Islet of Langerhans (tissue), 1 donor: ENCODE results near the gene TTLL5.
"Not testable (repeated sequence)": the region's sequence is repeated elsewhere in the genome, so short reads cannot be mapped to it uniquely, and the experiment has no call there.

ENCODE experiments used
- FAIRE-seq: peaks from one replicate; lab custom pipeline; 2011; peaks lifted over from hg19 to GRCh38; lab: Jason Lieb, UNC

TTLL5 gene

DNA sequence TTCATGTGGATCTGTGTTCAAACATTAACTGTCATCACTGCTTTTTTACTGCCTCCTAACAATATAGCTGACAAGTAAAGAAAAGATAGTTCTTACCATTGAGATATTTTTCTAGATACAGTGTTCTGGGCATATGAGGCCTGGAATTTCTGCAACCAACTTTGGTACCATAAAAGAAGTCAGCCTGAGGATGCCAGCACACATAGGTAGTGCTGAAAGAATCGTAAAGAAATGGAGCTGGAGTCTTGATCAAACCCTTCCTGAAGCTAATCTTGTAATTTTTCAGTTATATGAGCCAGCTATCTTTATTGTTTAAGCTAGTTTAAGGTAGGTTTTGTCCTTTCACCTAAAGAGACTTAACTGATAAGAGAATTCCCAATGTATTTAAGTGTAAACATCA is 11.7 kb upstream of the TTLL5 start:
- FAIRE-seq: no peak

- FAIRE-seq: no peak
These were observed 11.3 kb upstream of the TTLL5 start for GRCh38 chr14:75649773-75650172.

DNA sequence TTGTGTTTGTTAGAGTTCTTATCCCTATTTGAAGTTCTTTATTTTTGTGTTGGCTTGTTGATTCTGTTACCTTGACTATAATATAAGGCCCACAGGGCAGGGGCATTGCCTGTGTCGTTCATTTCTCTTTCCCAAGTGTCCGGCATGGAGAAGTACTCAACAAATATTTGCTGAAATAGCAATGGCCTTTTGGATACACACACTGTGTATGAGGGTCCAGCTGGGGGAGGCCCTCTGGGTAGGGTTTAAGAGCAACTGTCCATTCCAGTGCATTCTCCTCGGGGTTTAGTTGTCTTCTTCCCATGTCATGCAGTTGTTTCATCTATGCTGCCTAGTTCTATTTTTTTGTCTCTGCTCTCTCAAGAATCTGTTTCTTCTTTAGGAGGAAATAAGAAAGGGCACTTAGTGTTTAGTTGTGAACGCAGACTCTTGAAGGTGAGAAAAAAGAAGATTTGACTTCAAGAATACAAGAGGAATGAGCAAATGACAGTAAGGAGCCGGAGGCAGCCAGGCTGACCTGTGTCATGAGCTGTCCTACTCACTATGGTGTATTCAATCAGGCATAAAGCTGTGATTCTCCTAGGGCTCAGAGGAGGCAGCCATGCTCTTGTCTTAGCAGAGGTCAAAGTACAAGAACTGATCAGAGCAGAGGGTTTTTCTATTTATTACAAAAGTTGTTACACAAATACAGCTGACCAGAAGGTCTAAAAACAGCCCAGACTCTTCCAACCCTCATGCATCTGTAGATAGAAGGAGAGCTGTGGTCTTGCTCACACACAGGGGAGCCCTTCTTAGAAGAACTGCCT is 10.6 kb upstream of the TTLL5 start:
- no peak for FAIRE-seq

GRCh38 chr14:75653563-75653962 is 7.5 kb upstream of the TTLL5 start:
- FAIRE-seq: no peak

GRCh38 chr14:75654127-75654732 is 6.8 kb upstream of the TTLL5 start:
- FAIRE-seq: peak; percentile 80

DNA sequence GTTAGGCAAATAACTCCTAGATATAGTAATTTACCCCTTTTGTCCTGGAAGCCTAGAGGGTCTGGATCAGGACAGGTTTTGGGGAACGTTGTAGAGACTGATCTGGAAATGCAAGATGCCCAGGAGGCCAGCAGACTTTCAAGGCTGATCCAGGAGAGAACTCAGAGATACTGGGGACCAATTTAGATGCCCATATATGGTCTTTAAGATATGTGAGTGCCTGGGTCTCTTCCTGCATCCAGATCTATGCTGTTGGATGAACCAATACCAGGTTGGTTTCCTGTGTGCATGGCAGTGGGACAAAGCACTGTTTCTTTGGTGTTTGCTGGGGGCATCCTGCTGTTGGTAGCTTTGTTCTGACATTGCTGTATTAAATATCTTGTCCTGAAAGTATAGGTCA is 5.8 kb upstream of the TTLL5 start:
- no peak for FAIRE-seq

DNA sequence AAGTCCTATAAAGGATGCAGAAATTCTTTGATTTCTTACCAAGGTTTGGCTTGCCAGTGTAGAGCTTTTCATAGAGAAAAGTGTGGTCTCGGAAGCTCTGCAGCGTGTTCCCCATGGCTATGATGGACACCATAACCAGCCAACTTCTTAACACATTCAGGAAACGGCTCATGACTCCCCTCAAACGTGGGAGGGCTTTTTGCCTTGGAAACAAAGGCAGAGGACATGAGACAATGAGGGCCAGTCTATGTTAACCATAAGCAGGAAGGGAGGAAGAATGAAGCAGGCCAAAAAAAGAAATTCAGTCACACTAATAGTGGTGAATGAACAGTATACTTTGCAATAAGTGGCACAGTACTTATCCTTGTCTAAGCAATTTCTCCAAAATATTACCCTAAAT is 3.7 kb upstream of the TTLL5 start:
- FAIRE-seq: no peak

GRCh38 chr14:75658957-75659356 is 2.1 kb upstream of the TTLL5 start:
- no peak for FAIRE-seq

GRCh38 chr14:75660238-75660629 is 812 bp upstream of the TTLL5 start:
- FAIRE-seq: no peak

- FAIRE-seq: no peak
These were observed 411 bp downstream of the TTLL5 start for GRCh38 chr14:75661499-75661814.

DNA sequence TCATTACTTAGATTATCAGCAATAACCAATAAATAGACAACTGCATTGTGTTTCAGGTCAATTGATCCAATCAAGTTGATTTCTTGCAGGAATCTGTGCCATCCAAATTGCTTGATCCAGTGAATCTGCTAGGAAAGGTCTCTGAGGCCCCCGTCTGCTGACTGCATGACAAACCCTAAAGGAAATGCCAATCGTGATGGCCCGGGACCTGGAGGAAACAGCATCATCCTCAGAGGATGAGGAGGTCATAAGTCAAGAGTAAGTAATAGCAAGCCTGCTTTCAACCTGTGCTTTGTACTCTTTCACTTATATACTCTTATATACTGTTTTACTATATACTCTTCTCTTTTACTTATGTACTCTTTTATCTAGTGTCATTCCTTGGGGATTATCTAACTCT is 1.9 kb downstream of the TTLL5 start:
- FAIRE-seq: no peak

- FAIRE-seq: no peak
These were observed 6.2 kb downstream of the TTLL5 start for GRCh38 chr14:75667099-75667765.

- no peak for FAIRE-seq
These were observed 11.7 kb downstream of the TTLL5 start for GRCh38 chr14:75672605-75673192.

GRCh38 chr14:75673345-75674035 is 12.4 kb downstream of the TTLL5 start:
- FAIRE-seq: no peak

DNA sequence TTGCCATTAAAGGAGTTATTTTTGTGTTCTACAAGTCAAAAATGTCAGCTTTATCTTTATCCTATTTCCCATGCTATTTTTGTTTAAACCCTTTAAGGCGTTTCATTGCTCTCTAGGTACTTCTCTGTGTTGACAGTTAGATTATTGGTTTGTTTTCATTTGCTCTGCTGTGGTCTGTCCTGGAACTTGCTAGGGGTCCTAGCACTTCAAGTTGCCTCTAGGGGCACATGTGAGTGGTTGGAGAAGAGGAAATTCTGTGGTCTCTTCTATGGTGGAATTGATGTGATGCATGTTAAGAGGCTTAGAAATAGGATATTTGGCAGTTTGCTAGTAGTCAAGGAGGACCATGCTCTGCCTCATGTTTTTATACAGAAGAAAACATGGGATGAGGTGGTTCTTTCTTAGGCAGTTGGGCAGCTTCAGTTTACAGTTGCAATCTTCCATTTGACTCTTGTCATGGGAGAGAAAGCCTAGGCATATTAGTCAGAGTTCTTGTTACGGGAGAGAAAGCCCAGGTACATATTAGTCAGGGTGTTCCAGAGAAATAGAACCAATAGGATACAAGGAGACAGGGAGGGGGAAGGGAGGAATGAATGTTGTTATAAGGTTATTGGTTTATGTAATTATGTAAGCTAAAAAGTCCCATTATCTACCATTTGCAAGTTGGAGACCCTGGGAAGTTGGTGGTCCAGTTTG is 14.4 kb downstream of the TTLL5 start:
- FAIRE-seq: no peak

- no peak for FAIRE-seq
These were observed 24.9 kb downstream of the TTLL5 start for GRCh38 chr14:75685910-75686309.

GRCh38 chr14:75689012-75689411 is 28.0 kb downstream of the TTLL5 start:
- no peak for FAIRE-seq

- FAIRE-seq: no peak
These were observed 29.0 kb downstream of the TTLL5 start for GRCh38 chr14:75690010-75690409.

GRCh38 chr14:75695025-75695424 is 34.0 kb downstream of the TTLL5 start:
- FAIRE-seq: not testable (repeated sequence)

- no peak for FAIRE-seq
These were observed 36.3 kb downstream of the TTLL5 start for GRCh38 chr14:75697386-75697785.

GRCh38 chr14:75697918-75698317 is 36.9 kb downstream of the TTLL5 start:
- FAIRE-seq: no peak

GRCh38 chr14:75699331-75699730 is 38.3 kb downstream of the TTLL5 start:
- no peak for FAIRE-seq
